OCI-LY3 (cell line): ENCODE measurements around the gene ABLIM2.

Experiments
- H2AFZ ChIP-seq: fragments of 200-600, 300-600 bp; shearing (Covaris generic); 2 replicates; pipeline ENCODE4 v1.6.0; 2014; ENCODE audit warnings: antibody characterized with exemption, low read depth, low read length
- H3K27ac ChIP-seq: fragments of 200-600, 300-600 bp; sonication (generic); 2 replicates; pipeline ENCODE4 v1.5.1; 2014; ENCODE audit warnings: mild to moderate bottlenecking, low read length, moderate library complexity, mixed read lengths
- H3K27me3 ChIP-seq: fragments of 200-600, 300-600 bp; sonication (generic); 2 replicates; pipeline ENCODE4 v1.6.1; 2014; ENCODE audit warnings: low read depth, low read length, mixed read lengths
- H3K36me3 ChIP-seq: fragments of 200-600, 300-600 bp; sonication (generic); replicated peaks from 2 replicates; pipeline ENCODE3; 2014; ENCODE audit warnings: low read depth, low read length, mixed read lengths
- H3K4me1 ChIP-seq: fragments of 300-600, 200-600 bp; sonication (generic); 2 replicates; pipeline ENCODE4 v1.6.1; 2014; ENCODE audit warnings: low read length, mixed read lengths
- H3K4me2 ChIP-seq: fragments of 200-600, 300-600 bp; sonication (generic); 2 replicates; pipeline ENCODE4 v1.6.1; 2014; ENCODE audit warnings: low read length, mixed read lengths
- H3K4me3 ChIP-seq: fragments of 300-600, 200-600 bp; sonication (generic); 2 replicates; pipeline ENCODE4 v1.5.1; 2014; ENCODE audit warnings: antibody characterized with exemption, mild to moderate bottlenecking, low read length, moderate library complexity
- H3K79me2 ChIP-seq: fragments of 300-600, 200-600 bp; shearing (Covaris generic); 2 replicates; pipeline ENCODE4 v1.6.1; 2014; ENCODE audit warnings: mild to moderate bottlenecking, low read length, mixed read lengths
- H3K9ac ChIP-seq: fragments of 300-600, 200-600 bp; shearing (Covaris generic); 2 replicates; pipeline ENCODE4 v1.6.0; 2014; ENCODE audit warnings: mild to moderate bottlenecking, low read length, moderate library complexity
- H3K9me3 ChIP-seq: fragments of 200-600, 300-600 bp; shearing (Covaris generic); 2 replicates; pipeline ENCODE4 v1.6.1; 2014; ENCODE audit warnings: low read length, mixed read lengths; ENCODE audit not compliant: insufficient read depth
- H4K20me1 ChIP-seq: fragments of 200-600, 300-600 bp; sonication (generic); 2 replicates; pipeline ENCODE4 v1.6.1; 2016; ENCODE audit warnings: low read length, mixed read lengths; ENCODE audit not compliant: insufficient read depth
- EZH2phosphoT487 ChIP-seq: fragments of 200-600 bp; shearing (Covaris generic); IDR thresholded peaks from 2 replicates; pipeline ENCODE4 v1.6.1; 2018; ENCODE audit warnings: antibody characterized with exemption, mixed run types, low read depth
- TF ChIP-seq, protein P1 (sequence below): fragments of 200-600, 300-600 bp; sonication (generic); IDR thresholded peaks from 2 replicates; pipeline ENCODE4 v1.5.1; 2014; ENCODE audit warnings: antibody characterized with exemption, low read length, low read depth

The ABLIM2 gene

DNA sequence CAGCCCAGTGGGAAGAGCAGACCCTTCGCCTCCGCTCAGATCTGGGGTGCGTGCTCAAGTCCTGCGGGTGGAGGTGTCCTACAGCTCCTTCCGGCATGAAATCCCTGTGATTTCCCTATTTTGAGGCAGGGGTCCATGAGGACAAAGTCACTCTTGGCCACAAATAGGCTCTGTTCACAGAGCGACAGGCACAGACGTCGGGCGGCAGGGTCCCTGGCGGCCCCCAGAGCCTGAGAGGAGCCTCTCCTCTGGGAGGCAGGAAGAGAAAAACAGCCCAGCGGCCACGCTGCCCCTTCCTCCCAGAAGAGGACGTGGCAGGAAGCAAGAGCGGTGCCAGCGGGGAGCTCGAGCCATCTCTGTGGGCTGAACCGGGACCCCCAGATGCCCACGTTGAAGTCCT lies 38.7 kb downstream of the ABLIM2 start:
- H3K27ac ChIP-seq: no peak overlapping the region
- H3K9ac ChIP-seq: no peak overlapping the region
- no peak overlapping the region for H3K4me2 ChIP-seq
- H3K27me3 ChIP-seq: peaks cover 4% of the 10 kb centered on the region
- H4K20me1 ChIP-seq: no peaks in the 10 kb centered on the region
- no peaks in the 10 kb centered on the region for H3K9me3 ChIP-seq
- no peak for TF ChIP-seq EZH2phosphoT487
- TF ChIP-seq, protein P1, sequence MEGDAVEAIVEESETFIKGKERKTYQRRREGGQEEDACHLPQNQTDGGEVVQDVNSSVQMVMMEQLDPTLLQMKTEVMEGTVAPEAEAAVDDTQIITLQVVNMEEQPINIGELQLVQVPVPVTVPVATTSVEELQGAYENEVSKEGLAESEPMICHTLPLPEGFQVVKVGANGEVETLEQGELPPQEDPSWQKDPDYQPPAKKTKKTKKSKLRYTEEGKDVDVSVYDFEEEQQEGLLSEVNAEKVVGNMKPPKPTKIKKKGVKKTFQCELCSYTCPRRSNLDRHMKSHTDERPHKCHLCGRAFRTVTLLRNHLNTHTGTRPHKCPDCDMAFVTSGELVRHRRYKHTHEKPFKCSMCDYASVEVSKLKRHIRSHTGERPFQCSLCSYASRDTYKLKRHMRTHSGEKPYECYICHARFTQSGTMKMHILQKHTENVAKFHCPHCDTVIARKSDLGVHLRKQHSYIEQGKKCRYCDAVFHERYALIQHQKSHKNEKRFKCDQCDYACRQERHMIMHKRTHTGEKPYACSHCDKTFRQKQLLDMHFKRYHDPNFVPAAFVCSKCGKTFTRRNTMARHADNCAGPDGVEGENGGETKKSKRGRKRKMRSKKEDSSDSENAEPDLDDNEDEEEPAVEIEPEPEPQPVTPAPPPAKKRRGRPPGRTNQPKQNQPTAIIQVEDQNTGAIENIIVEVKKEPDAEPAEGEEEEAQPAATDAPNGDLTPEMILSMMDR: no peak
- no peaks in the 10 kb centered on the region for H3K79me2 ChIP-seq
- no peaks in the 10 kb centered on the region for H3K4me1 ChIP-seq
- no peak overlapping the region for H3K4me3 ChIP-seq
- no peaks in the 10 kb centered on the region for H3K36me3 ChIP-seq
- H2AFZ ChIP-seq: no peak overlapping the region

DNA sequence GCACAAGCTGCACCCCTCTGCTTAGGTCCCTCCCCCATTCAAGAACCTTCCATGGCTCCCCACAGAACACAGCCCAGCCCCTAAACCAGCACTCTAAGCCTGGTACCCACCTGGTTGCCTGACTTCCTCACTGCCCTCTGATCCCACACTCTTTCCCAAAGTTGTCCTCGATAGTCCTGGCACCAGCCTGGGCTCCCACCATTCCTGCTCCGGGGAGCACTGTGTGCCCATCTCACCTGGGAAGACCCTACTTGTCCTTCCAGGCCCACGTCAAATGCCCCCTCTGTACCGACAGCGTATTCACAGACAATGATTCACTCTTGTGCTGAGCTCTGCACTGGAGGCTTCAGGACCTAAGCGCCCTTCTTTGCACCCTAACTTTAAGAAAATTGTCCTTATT lies 40.1 kb downstream of the ABLIM2 start:
- Histone ChIP-seq H3K4me2 (no peak overlapping the region), H3K9me3 (no peaks in the 10 kb centered on the region), H3K36me3 (no peaks in the 10 kb centered on the region), H3K4me1 (no peaks in the 10 kb centered on the region), H4K20me1 (no peaks in the 10 kb centered on the region), H3K27me3 (no peaks in the 10 kb centered on the region), H3K9ac (no peak overlapping the region), H2AFZ (no peak overlapping the region), H3K79me2 (no peaks in the 10 kb centered on the region), H3K4me3 (no peak overlapping the region), H3K27ac (no peak overlapping the region)
- TF ChIP-seq EZH2phosphoT487: no peak
- TF ChIP-seq, protein P1: no peak

DNA sequence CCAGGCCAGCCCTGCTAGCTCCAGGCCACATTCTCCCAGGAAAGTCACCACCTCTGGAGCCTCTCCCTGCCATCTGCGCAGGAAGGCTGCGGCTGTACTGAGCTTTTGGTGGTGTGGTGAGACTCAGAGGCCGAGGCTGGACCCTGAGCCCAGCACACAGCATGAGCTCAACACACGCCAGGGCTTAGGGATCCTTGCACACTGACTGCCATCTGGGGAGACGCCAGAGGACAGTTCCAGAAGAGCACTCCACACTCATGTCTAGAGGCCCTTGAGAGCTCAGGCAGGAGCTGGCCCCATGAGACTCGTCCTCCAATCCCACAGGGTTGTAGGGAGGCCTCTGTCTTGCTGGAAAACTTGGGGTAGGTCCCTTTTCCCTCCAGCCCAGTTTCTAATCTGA lies 40.6 kb downstream of the ABLIM2 start:
- H3K9me3 ChIP-seq: no peaks in the 10 kb centered on the region
- no peak overlapping the region for H2AFZ ChIP-seq
- no peak overlapping the region for H3K27ac ChIP-seq
- H3K27me3 ChIP-seq: no peaks in the 10 kb centered on the region
- no peaks in the 10 kb centered on the region for H3K36me3 ChIP-seq
- no peaks in the 10 kb centered on the region for H4K20me1 ChIP-seq
- TF ChIP-seq, protein P1: no peak
- no peak for TF ChIP-seq EZH2phosphoT487
- no peak overlapping the region for H3K4me2 ChIP-seq
- no peak overlapping the region for H3K4me3 ChIP-seq
- no peaks in the 10 kb centered on the region for H3K4me1 ChIP-seq
- H3K79me2 ChIP-seq: no peaks in the 10 kb centered on the region
- no peak overlapping the region for H3K9ac ChIP-seq

DNA sequence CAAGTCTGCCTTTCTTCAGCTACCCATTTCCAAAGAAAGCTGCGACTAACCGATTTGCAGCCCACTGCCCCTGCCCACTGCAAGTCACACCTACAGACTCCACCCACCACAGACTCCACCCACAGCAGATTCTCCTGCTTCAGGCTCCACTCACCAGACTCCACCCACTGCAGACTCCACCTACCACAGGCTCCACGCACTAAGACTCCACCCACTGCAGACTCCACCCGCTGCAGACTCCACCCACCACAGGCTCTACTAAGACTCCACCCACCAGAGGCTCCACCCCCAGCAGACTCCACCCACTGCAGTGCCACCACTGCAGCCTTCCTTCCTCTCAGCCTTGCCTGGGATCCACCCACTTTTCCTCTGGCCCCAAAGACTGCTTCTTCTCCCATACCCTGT lies 41.3 kb downstream of the ABLIM2 start:
- Histone ChIP-seq H3K4me1 (peaks cover under 1% of the 10 kb centered on the region; the same call in 1 of the 2 replicates), H2AFZ (no peak overlapping the region), H3K79me2 (no peaks in the 10 kb centered on the region), H3K4me2 (no peak overlapping the region), H3K4me3 (no peak overlapping the region), H3K27ac (no peak overlapping the region), H3K36me3 (no peaks in the 10 kb centered on the region), H4K20me1 (no peaks in the 10 kb centered on the region), H3K27me3 (no peaks in the 10 kb centered on the region), H3K9ac (no peak overlapping the region), H3K9me3 (no peaks in the 10 kb centered on the region)
- TF ChIP-seq, protein P1: no peak
- TF ChIP-seq EZH2phosphoT487: no peak
